H9 (cell line): Measurements from ENCODE around the gene COL5A2. TPM values are rescaled to one million over a fixed set of nuclear protein-coding genes. Genes with fewer than 3 reads are reported as not detected.

Experiments used
- DNase-seq: peaks from one replicate; pipeline ENCODE4 v3.0.0-alpha.2; 2017
- H2AFZ ChIP-seq: one replicate; pipeline ENCODE4 v1.6.1; 2013; ENCODE audit warnings: mild to moderate bottlenecking, low read length, control low read depth, moderate library complexity
- H2AK5ac ChIP-seq: 2 replicates; pipeline ENCODE4 v1.6.1; 2013; ENCODE audit warnings: low read length, control low read depth, mixed read lengths; ENCODE audit not compliant: insufficient read length
- H2BK120ac ChIP-seq: one replicate; pipeline ENCODE4 v1.6.1; 2013; ENCODE audit warnings: low read depth, mild to moderate bottlenecking, low read length, control low read depth, inconsistent platforms; ENCODE audit not compliant: poor library complexity, severe bottlenecking
- H2BK12ac ChIP-seq: 2 replicates; pipeline ENCODE4 v1.6.1; 2013; ENCODE audit warnings: low read length, control low read depth, mixed read lengths, low read depth; ENCODE audit not compliant: insufficient read length
- H2BK15ac ChIP-seq: 2 replicates; pipeline ENCODE4 v1.6.1; 2013; ENCODE audit warnings: low read depth, low read length, control low read depth
- H2BK20ac ChIP-seq: one replicate; pipeline ENCODE4 v1.6.1; 2013; ENCODE audit warnings: low read depth, mild to moderate bottlenecking, low read length, control low read depth, inconsistent platforms; ENCODE audit not compliant: poor library complexity, severe bottlenecking
- H2BK5ac ChIP-seq: 2 replicates; pipeline ENCODE4 v1.6.1; 2013; ENCODE audit warnings: low read length, control low read depth, mixed read lengths; ENCODE audit not compliant: insufficient read length
- H3K14ac ChIP-seq: 2 replicates; pipeline ENCODE4 v1.6.1; 2013; ENCODE audit warnings: low read length, control low read depth; ENCODE audit not compliant: insufficient read depth
- H3K18ac ChIP-seq: 2 replicates; pipeline ENCODE4 v1.6.1; 2013; ENCODE audit warnings: low read depth, mild to moderate bottlenecking, mixed read lengths, low read length, control low read depth; ENCODE audit not compliant: insufficient read length
- H3K23ac ChIP-seq: 2 replicates; pipeline ENCODE4 v1.6.1; 2013; ENCODE audit warnings: low read length, control low read depth, mixed read lengths, low read depth; ENCODE audit not compliant: insufficient read length
- H3K23me2 ChIP-seq: 2 replicates; pipeline ENCODE4 v1.6.1; 2013; ENCODE audit warnings: low read depth, mild to moderate bottlenecking, mixed read lengths, low read length, control low read depth; ENCODE audit not compliant: insufficient read length, poor library complexity, severe bottlenecking
- H3K27ac ChIP-seq: 2 replicates; pipeline ENCODE4 v1.5.1; 2013; ENCODE audit warnings: low read length, control low read depth, mixed read lengths, low read depth; ENCODE audit not compliant: insufficient read length
- H3K27me3 ChIP-seq: 2 replicates; pipeline ENCODE4 v1.6.1; 2013; ENCODE audit warnings: low read length, control low read depth, inconsistent platforms; ENCODE audit not compliant: insufficient read depth
- H3K4ac ChIP-seq: 2 replicates; pipeline ENCODE4 v1.6.1; 2013; ENCODE audit warnings: low read depth, mild to moderate bottlenecking, control low read depth, inconsistent platforms, low read length, moderate library complexity
- H3K4me1 ChIP-seq: 2 replicates; pipeline ENCODE4 v1.6.1; 2013; ENCODE audit warnings: low read length, control low read depth, inconsistent platforms; ENCODE audit not compliant: insufficient read depth
- H3K4me2 ChIP-seq: 2 replicates; pipeline ENCODE4 v1.6.1; 2013; ENCODE audit warnings: low read length, control low read depth, mixed read lengths; ENCODE audit not compliant: insufficient read length, insufficient read depth
- H3K56ac ChIP-seq: 2 replicates; pipeline ENCODE4 v1.6.1; 2013; ENCODE audit warnings: low read depth, mild to moderate bottlenecking, mixed read lengths, low read length, control low read depth; ENCODE audit not compliant: insufficient read length
- H3K79me1 ChIP-seq: 2 replicates; pipeline ENCODE4 v1.6.1; 2013; ENCODE audit warnings: low read depth, mild to moderate bottlenecking, moderate library complexity, low read length, control low read depth, inconsistent platforms; ENCODE audit not compliant: insufficient read depth, poor library complexity, severe bottlenecking
- H3K79me2 ChIP-seq: 2 replicates; pipeline ENCODE4 v1.6.1; 2013; ENCODE audit warnings: low read length, control low read depth, inconsistent platforms; ENCODE audit not compliant: insufficient read depth
- H3K9ac ChIP-seq: 2 replicates; pipeline ENCODE4 v1.6.1; 2013; ENCODE audit warnings: low read length, control low read depth, mixed read lengths; ENCODE audit not compliant: insufficient read length; ENCODE audit errors: extremely low read depth
- H3K9me3 ChIP-seq: one replicate; pipeline ENCODE4 v1.6.1; 2013; ENCODE audit warnings: low read depth, low read length, inconsistent platforms; ENCODE audit not compliant: control insufficient read depth
- H3T11ph ChIP-seq: one replicate; pipeline ENCODE4 v1.6.1; 2013; ENCODE audit warnings: mild to moderate bottlenecking, low read length, control low read depth, inconsistent platforms
- H4K20me1 ChIP-seq: one replicate; pipeline ENCODE4 v1.6.1; 2013; ENCODE audit not compliant: control insufficient read depth, insufficient read length, insufficient read depth
- H4K5ac ChIP-seq: 2 replicates; pipeline ENCODE4 v1.6.1; 2013; ENCODE audit warnings: low read depth, mild to moderate bottlenecking, mixed read lengths, low read length, control low read depth; ENCODE audit not compliant: insufficient read length
- H4K8ac ChIP-seq: replicated peaks from 2 replicates; pipeline ENCODE4 v1.6.1; 2013; ENCODE audit warnings: low read length, control low read depth, mixed read lengths, low read depth; ENCODE audit not compliant: insufficient read length
- H4K91ac ChIP-seq: 2 replicates; pipeline ENCODE4 v1.6.1; 2013; ENCODE audit warnings: low read depth, mild to moderate bottlenecking, moderate library complexity, mixed read lengths, low read length, control low read depth; ENCODE audit not compliant: insufficient read length
- H3K27ac Mint-ChIP-seq, 3 experiments: 2 replicates in 2 of 3; 3 replicates in 1 of 3; pipeline ENCODE4 v1.8.0; 2020 to 2021; ENCODE audit warnings: mixed read lengths in 3 of 3, mild to moderate bottlenecking in 1 of 3, moderate library complexity in 1 of 3
- H3K27me3 Mint-ChIP-seq: 2 replicates; pipeline ENCODE4 v1.8.0; 2021; ENCODE audit warnings: low read depth, mild to moderate bottlenecking, moderate library complexity, mixed read lengths
- H3K36me3 Mint-ChIP-seq, 3 experiments: 2 replicates in 2 of 3; 3 replicates in 1 of 3; pipeline ENCODE4 v1.8.0; 2020 to 2021; ENCODE audit warnings: low read depth in 3 of 3, mixed read lengths in 3 of 3; ENCODE audit not compliant: insufficient read depth in 1 of 3
- H3K4me1 Mint-ChIP-seq, 2 experiments: 2 replicates each; pipeline ENCODE4 v1.8.0; 2020; ENCODE audit warnings: mixed read lengths in 2 of 2
- H3K4me3 Mint-ChIP-seq, 2 experiments: 2 replicates in 1 of 2; 3 replicates in 1 of 2; pipeline ENCODE4 v1.8.0; 2020 to 2021; ENCODE audit warnings: mild to moderate bottlenecking in 2 of 2, mixed read lengths in 2 of 2, moderate library complexity in 1 of 2
- H3K9me3 Mint-ChIP-seq, 2 experiments: 2 replicates in 1 of 2; 3 replicates in 1 of 2; pipeline ENCODE4 v1.8.0; 2020; ENCODE audit warnings: mild to moderate bottlenecking in 2 of 2, mixed read lengths in 2 of 2, moderate library complexity in 1 of 2
- CTCF ChIP-seq: fragments of 200-600 bp; sonication (generic); conservative IDR thresholded peaks from 3 replicates; pipeline ENCODE4 v1.8.0; 2021; ENCODE audit warnings: antibody characterized with exemption, mild to moderate bottlenecking
- WGBS: extraction: QIAGEN DNeasy Blood & Tissue Kit; methylation state at CpG from one replicate; pipeline ENCODE4 v1.1.7; 2013; ENCODE audit warnings: missing lambda C conversion rate, low lambda C conversion rate, mixed read lengths; ENCODE audit not compliant: insufficient read length; ENCODE audit errors: extremely low coverage; 5-methylcytosine and 5-hydroxymethylcytosine counted together
- total RNA-seq: library from RNA; stranded (reverse); gene quantifications from 2 replicates; pipeline ENCODE4 v1.2.1, GENCODE V29; 2021

Gene COL5A2
- total RNA-seq, 1 experiment from 2014 or later = 10.5 TPM

DNA sequence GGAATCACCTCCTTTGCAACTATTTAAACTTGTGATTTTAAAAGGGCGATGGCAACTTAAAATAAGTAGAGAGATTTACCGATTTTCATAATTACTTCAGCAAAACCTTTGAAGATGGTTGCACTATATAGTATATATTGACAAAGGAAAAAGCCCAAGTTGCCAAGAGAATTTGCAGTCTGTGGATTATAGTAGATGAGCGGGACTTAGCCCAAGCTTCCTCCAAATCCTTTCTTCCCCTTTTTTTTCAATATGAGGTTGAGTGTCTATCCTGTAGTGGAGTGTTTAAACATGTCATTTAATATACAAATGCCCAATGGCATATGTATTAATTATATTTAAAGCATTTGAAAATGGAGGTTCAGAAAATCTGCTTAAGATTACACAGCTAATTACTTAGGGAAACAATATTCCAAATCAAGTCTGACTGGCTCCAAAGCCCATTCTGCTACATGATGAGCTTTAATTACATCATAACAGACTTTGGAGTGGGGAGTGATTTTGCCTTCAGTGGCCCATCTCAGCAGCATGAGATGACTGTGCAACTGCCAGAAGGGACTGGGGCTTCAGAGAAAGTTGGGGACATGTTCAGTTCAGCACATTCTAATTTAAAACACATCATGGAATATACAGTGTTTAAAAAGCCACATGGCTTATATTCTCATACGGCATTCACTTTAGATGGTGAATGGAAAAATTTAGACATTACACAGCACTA, 132.2 kb downstream of the COL5A2 start:
- H3K23ac ChIP-seq = no peak overlapping the region
- no peak overlapping the region for H4K91ac ChIP-seq
- H3K23me2 ChIP-seq = no peaks in the 10 kb centered on the region
- H3K9me3 ChIP-seq = no peaks in the 10 kb centered on the region
- no peak overlapping the region for H4K8ac ChIP-seq
- no peak overlapping the region; a peak in 1 of 7 replicates for H3K27ac Mint-ChIP-seq
- no peak overlapping the region for H2BK5ac ChIP-seq
- H2BK15ac ChIP-seq = no peak overlapping the region
- H4K20me1 ChIP-seq = no peaks in the 10 kb centered on the region
- H3K14ac ChIP-seq = no peak overlapping the region
- H3K56ac ChIP-seq = no peak overlapping the region
- H2AK5ac ChIP-seq = no peak overlapping the region
- no peak overlapping the region for H2BK20ac ChIP-seq
- no peak for DNase-seq
- no peak overlapping the region for H3K9ac ChIP-seq
- no peaks in the 10 kb centered on the region for H3K27me3 Mint-ChIP-seq
- no peak overlapping the region for H3K27ac ChIP-seq
- no peaks in the 10 kb centered on the region; a peak in 1 of 4 replicates for H3K4me1 Mint-ChIP-seq
- H4K5ac ChIP-seq = no peak overlapping the region
- H2AFZ ChIP-seq = no peak overlapping the region
- no peak overlapping the region for H3K18ac ChIP-seq
- no peaks in the 10 kb centered on the region for H3K79me1 ChIP-seq
- no peak overlapping the region for H3T11ph ChIP-seq
- H3K36me3 Mint-ChIP-seq = no peaks in the 10 kb centered on the region
- no peak overlapping the region for H2BK120ac ChIP-seq
- H2BK12ac ChIP-seq = no peak overlapping the region
- H3K27me3 ChIP-seq = no peaks in the 10 kb centered on the region
- no peak overlapping the region for H3K4me3 Mint-ChIP-seq
- WGBS = no CpG with 5 or more reads among the region's 4 CpGs
- H3K9me3 Mint-ChIP-seq = no peaks in the 10 kb centered on the region
- H3K4me2 ChIP-seq = no peak overlapping the region
- no peaks in the 10 kb centered on the region for H3K4me1 ChIP-seq
- H3K4ac ChIP-seq = no peak overlapping the region
- H3K79me2 ChIP-seq = no peaks in the 10 kb centered on the region
- TF ChIP-seq CTCF = no peak
